ENCODE results near the gene CHST11. TPM values are rescaled to one million over a fixed set of nuclear protein-coding genes. Genes with fewer than 3 reads are reported as not detected.

CHST11 gene
- polyA plus RNA-seq, 1 donor (not counting 4 experiments of a cell fraction or from before 2014, with no cell fraction given), result 11.9 TPM

GRCh38 chr12:104435765-104436164 is 21.0 kb upstream of the CHST11 start:
- H3K4me2 ChIP-seq (ENCODE audit: control insufficient read depth, extremely low read depth, insufficient read depth, low read depth, low read length), result no peak overlapping the region
- no peaks in the 10 kb centered on the region for H3K4me1 ChIP-seq (ENCODE audit: control insufficient read depth, extremely low read depth, insufficient read depth, low read length)
- H3K27ac ChIP-seq (ENCODE audit: control insufficient read depth, insufficient read depth, low read length), result no peak overlapping the region
- no peaks in the 10 kb centered on the region for H4K20me1 ChIP-seq (ENCODE audit: control insufficient read depth, extremely low read depth, insufficient read depth, low read length)
- H3K9me3 ChIP-seq (ENCODE audit: control insufficient read depth, low read depth, low read length), result no peaks in the 10 kb centered on the region
- no peaks in the 10 kb centered on the region for H3K36me3 ChIP-seq (ENCODE audit: control insufficient read depth in 2 of 2, extremely low read depth in 1 of 2, insufficient read depth in 2 of 2, low read length in 2 of 2)
- no peak for TF ChIP-seq EZH2 (IDR thresholded peaks at IDR 0.05; ENCODE audit: low read length)
- TF ChIP-seq CTCF (optimal IDR thresholded peaks at IDR 0.05 in 1 of 3, IDR thresholded peaks at IDR 0.05 in 1 of 3, conservative IDR thresholded peaks at IDR 0.05 in 1 of 3; ENCODE audit: extremely low read depth in 1 of 3, insufficient read depth in 2 of 3, low read length in 3 of 3), result no peak
- H2AFZ ChIP-seq (ENCODE audit: control insufficient read depth, low read length), result no peak overlapping the region
- no peak overlapping the region for H3K9ac ChIP-seq (ENCODE audit: control insufficient read depth, extremely low read depth, insufficient read depth, low read length)
- H3K79me2 ChIP-seq (ENCODE audit: control insufficient read depth, insufficient read depth, low read length), result no peaks in the 10 kb centered on the region
- DNase-seq (ENCODE audit: low read depth, low spot score) (no peak), FAIRE-seq (no peak)
- H3K9me1 ChIP-seq (ENCODE audit: control insufficient read depth, extremely low read depth, insufficient read depth, low read length), result no peaks in the 10 kb centered on the region
- dilution Hi-C loops (cut with MboI; ENCODE audit: extremely low pct_ligation_motif_present, low sequenced_read_pairs), result no loop called here
- peaks cover 17% of the 10 kb centered on the region for H3K27me3 ChIP-seq (ENCODE audit: control insufficient read depth, extremely low read depth, insufficient read depth, low read length)
- no peak overlapping the region for H3K4me3 ChIP-seq (ENCODE audit: control insufficient read depth in 2 of 3, extremely low read depth in 1 of 3, insufficient read depth in 2 of 3, low read depth in 1 of 3, low read length in 3 of 3)

- Histone ChIP-seq H3K4me2 (ENCODE audit: control insufficient read depth, extremely low read depth, insufficient read depth, low read depth, low read length) (no peak overlapping the region), H3K4me3 (ENCODE audit: control insufficient read depth in 2 of 3, extremely low read depth in 1 of 3, insufficient read depth in 2 of 3, low read depth in 1 of 3, low read length in 3 of 3) (no peak overlapping the region), H3K9me3 (ENCODE audit: control insufficient read depth, low read depth, low read length) (no peaks in the 10 kb centered on the region), H3K9ac (ENCODE audit: control insufficient read depth, extremely low read depth, insufficient read depth, low read length) (no peak overlapping the region), H3K9me1 (ENCODE audit: control insufficient read depth, extremely low read depth, insufficient read depth, low read length) (no peaks in the 10 kb centered on the region), H2AFZ (ENCODE audit: control insufficient read depth, low read length) (no peak overlapping the region), H3K27me3 (ENCODE audit: control insufficient read depth, extremely low read depth, insufficient read depth, low read length) (peaks cover 17% of the 10 kb centered on the region), H3K4me1 (ENCODE audit: control insufficient read depth, extremely low read depth, insufficient read depth, low read length) (no peaks in the 10 kb centered on the region), H3K27ac (ENCODE audit: control insufficient read depth, insufficient read depth, low read length) (no peak overlapping the region), H3K36me3 (ENCODE audit: control insufficient read depth in 2 of 2, extremely low read depth in 1 of 2, insufficient read depth in 2 of 2, low read length in 2 of 2) (no peaks in the 10 kb centered on the region), H3K79me2 (ENCODE audit: control insufficient read depth, insufficient read depth, low read length) (no peaks in the 10 kb centered on the region), H4K20me1 (ENCODE audit: control insufficient read depth, extremely low read depth, insufficient read depth, low read length) (no peaks in the 10 kb centered on the region)
- no peak for DNase-seq (ENCODE audit: low read depth, low spot score)
- dilution Hi-C loops (cut with MboI; ENCODE audit: extremely low pct_ligation_motif_present, low sequenced_read_pairs), result no loop called here
- TF ChIP-seq CTCF (optimal IDR thresholded peaks at IDR 0.05 in 1 of 3, IDR thresholded peaks at IDR 0.05 in 1 of 3, conservative IDR thresholded peaks at IDR 0.05 in 1 of 3; ENCODE audit: extremely low read depth in 1 of 3, insufficient read depth in 2 of 3, low read length in 3 of 3) (no peak), EZH2 (IDR thresholded peaks at IDR 0.05; ENCODE audit: low read length) (no peak)
- FAIRE-seq, result no peak
Measured at GRCh38 chr12:104436790-104437189, 20.0 kb upstream of the CHST11 start.
